Activated CD4-positive, alpha-beta T cell treated with anti-CD3 and anti-CD28 coated beads, Interleukin-2, amount 10 ng/mL, durations not matched to agents 24 days and 14 days (primary cell): ENCODE results near the gene LRRC3B. TPM values are rescaled to one million over a fixed set of nuclear protein-coding genes. Genes with fewer than 3 reads are reported as not detected.

Experiments used
- DNase-seq: peaks from one replicate; pipeline ENCODE4 v3.0.0; 2022
- H3K27ac Mint-ChIP-seq: one replicate; pipeline ENCODE4 v1.8.0; 2022; ENCODE audit warnings: mild to moderate bottlenecking, mixed read lengths
- H3K27me3 Mint-ChIP-seq: one replicate; pipeline ENCODE4 v1.8.0; 2022; ENCODE audit warnings: mixed read lengths
- H3K36me3 Mint-ChIP-seq: one replicate; pipeline ENCODE4 v1.8.0; 2022; ENCODE audit warnings: low read depth, mild to moderate bottlenecking, mixed read lengths
- H3K4me1 Mint-ChIP-seq: one replicate; pipeline ENCODE4 v1.8.0; 2021; ENCODE audit warnings: mixed read lengths
- H3K4me3 Mint-ChIP-seq: one replicate; pipeline ENCODE4 v1.8.0; 2022; ENCODE audit warnings: mild to moderate bottlenecking, moderate library complexity, mixed read lengths
- H3K9me3 Mint-ChIP-seq: one replicate; pipeline ENCODE4 v1.8.0; 2021; ENCODE audit warnings: mixed read lengths
- intact Hi-C: fragments of 100-400 bp; cut with micrococcal nuclease; formaldehyde crosslinking; loops from one replicate; pipeline ENCODE4 v1.15.1; 2023
- total RNA-seq: library from RNA; stranded (reverse); gene quantifications from 2 replicates; pipeline ENCODE4 v1.2.3, GENCODE V29; 2022

Gene LRRC3B
- total RNA-seq, 1 donor from 2014 or later, result not detected

DNA sequence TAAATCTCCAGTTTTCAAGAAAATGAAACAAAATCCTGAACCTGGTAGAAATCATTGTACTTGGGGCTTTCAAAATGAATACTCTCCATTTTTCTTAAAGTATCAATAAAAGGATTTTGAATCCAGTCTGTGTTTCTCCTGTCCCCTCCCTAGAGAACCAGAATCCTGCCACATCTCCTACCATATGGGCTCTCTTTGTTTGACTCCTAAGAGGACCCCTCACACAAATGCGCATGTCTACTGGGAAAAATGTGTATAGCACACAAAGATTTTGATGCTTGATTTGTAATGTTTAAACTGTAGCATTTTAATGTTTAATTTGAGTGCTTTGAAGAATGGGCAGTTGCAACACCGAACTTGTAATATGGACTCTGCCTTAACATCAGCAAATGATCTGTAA is 25.9 kb downstream of the LRRC3B start:
- Mint-ChIP-seq H3K36me3 (no peaks in the 10 kb centered on the region), H3K9me3 (no peaks in the 10 kb centered on the region), H3K4me1 (no peaks in the 10 kb centered on the region), H3K27ac (no peak overlapping the region), H3K27me3 (no peaks in the 10 kb centered on the region), H3K4me3 (no peak overlapping the region)
- DNase-seq, result no peak
- intact Hi-C loops, result no loop called here

DNA sequence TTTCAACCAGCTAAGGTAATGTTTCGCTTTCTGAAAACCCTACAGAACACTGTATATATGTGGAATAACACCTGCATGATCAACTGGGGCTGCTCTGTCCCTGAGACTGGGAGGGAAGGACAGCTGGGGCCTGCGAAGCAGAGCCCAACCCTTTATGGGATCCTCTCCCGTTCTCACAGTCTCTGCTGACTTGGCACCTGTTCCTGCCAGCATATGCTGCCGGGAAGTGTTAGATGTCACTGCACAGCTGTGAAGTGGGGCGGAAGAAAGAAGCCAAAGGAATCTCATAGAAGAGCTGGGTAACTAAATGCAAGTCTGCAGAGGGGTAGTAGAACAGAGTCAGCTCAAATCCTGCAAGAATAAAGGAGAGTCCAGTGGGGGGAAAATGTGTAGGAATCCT is 29.6 kb downstream of the LRRC3B start:
- intact Hi-C loops, result no loop called here
- H3K27me3 Mint-ChIP-seq, result no peaks in the 10 kb centered on the region
- no peaks in the 10 kb centered on the region for H3K4me1 Mint-ChIP-seq
- H3K9me3 Mint-ChIP-seq, result no peaks in the 10 kb centered on the region
- no peak overlapping the region for H3K4me3 Mint-ChIP-seq
- DNase-seq, result no peak
- H3K36me3 Mint-ChIP-seq, result no peaks in the 10 kb centered on the region
- H3K27ac Mint-ChIP-seq, result no peak overlapping the region

DNA sequence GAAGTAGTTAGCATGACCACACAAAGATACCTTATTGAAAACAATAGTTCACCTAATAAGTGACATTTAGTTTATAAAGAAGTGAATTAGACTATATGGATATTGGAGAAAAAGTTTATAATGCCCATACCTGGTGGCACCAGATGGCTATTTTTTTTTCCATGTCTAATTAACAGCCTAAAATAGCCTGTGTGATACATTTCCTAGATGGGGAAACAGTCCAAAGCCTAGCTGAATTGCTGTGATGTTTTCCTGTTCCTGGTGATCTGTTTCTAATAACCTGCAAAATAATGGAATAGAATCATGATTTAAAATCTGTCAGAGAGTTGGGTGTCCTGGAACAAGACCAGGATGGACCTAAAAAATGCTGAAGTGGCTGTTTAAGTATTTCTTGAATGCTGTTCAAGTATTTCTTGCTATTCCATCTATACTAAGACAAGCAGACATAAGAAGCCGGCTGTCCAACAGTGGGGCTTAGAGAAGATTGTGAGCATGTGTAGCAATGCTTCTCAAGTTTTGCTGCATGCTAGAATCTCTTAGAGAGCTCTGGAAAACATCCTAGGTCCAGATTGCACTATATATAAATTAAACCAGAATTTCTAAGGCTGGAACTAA is 31.3 kb downstream of the LRRC3B start:
- Mint-ChIP-seq H3K27ac (no peak overlapping the region), H3K36me3 (no peaks in the 10 kb centered on the region), H3K4me3 (no peak overlapping the region), H3K9me3 (no peaks in the 10 kb centered on the region), H3K27me3 (no peaks in the 10 kb centered on the region), H3K4me1 (no peaks in the 10 kb centered on the region)
- intact Hi-C loops, result no loop called here
- no peak for DNase-seq

DNA sequence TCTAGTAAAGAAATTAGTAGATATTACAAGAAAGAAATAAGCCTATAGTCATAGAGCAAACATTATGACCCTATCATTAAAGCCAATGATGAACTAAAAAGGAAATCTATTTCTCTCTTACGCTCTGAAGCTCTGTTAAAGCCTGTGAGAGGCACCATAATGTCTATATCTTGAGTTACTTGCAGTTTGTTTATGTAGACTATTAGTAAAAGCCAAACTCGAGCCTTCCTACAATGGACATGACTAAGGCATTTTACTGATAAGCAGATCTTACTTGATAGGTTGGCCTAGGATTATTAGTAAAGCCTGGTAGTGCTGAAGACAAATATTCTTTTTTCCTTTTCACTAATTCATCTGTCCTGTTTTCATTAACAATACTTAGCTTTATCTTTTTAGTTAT is 32.7 kb downstream of the LRRC3B start:
- H3K4me1 Mint-ChIP-seq, result no peaks in the 10 kb centered on the region
- intact Hi-C loops, result no loop called here
- no peak overlapping the region for H3K4me3 Mint-ChIP-seq
- no peaks in the 10 kb centered on the region for H3K36me3 Mint-ChIP-seq
- no peak overlapping the region for H3K27ac Mint-ChIP-seq
- DNase-seq, result no peak
- no peaks in the 10 kb centered on the region for H3K27me3 Mint-ChIP-seq
- H3K9me3 Mint-ChIP-seq, result no peaks in the 10 kb centered on the region

DNA sequence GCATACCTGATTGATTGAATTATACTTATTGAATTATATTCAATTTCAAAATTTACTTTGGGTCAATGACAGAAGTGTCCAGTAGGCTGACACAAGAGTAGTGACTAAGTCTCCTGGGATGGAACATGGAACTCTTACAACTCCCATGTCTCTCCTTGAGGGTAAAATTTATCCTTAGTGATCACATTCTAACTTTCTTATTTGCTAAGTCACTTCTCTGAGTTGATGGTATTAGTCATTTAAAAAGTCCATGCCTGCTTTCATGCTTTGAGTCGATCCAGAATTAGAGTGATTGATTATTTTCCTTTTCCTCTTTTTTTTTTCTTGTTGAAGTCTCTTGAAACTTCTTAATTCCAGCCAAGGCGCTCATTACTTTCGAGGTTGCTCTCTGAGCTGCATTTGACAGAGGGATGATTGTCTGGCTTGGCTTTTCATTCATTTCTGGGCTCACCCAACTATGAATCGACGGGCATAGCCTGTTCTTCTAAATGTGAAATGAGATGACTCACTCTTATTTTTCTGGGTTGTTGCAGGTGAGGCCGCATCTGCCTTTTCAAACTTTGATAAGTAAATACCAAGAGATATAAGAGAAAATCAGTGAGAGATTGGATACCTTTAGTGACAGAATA is 34.9 kb downstream of the LRRC3B start:
- intact Hi-C loops, result no loop called here
- Mint-ChIP-seq H3K27me3 (no peaks in the 10 kb centered on the region), H3K36me3 (no peaks in the 10 kb centered on the region), H3K4me1 (no peaks in the 10 kb centered on the region), H3K27ac (no peak overlapping the region), H3K9me3 (no peaks in the 10 kb centered on the region), H3K4me3 (no peak overlapping the region)
- no peak for DNase-seq

DNA sequence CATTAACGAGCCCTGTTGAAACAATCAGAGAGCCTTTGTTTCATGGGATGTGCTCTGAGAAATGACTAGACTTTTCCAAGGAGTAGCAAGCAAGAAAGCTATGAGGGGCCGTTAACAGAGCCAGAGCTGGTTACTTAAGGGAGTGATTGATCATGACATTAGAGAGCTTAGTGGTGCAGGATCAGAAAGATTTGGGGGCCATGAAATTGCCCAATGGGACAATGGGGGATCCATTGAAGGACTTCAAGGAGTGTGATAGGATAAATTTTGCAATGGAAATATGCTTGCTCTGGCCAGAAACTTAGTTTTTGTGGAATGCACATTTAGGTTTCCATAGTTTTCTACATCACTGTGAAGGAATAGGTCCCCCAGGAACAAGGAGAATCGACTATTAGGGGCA is 45.6 kb downstream of the LRRC3B start:
- no peaks in the 10 kb centered on the region for H3K27me3 Mint-ChIP-seq
- intact Hi-C loops, result no loop called here
- H3K4me1 Mint-ChIP-seq, result no peaks in the 10 kb centered on the region
- DNase-seq, result no peak
- no peaks in the 10 kb centered on the region for H3K36me3 Mint-ChIP-seq
- no peak overlapping the region for H3K4me3 Mint-ChIP-seq
- no peaks in the 10 kb centered on the region for H3K9me3 Mint-ChIP-seq
- no peak overlapping the region for H3K27ac Mint-ChIP-seq

DNA sequence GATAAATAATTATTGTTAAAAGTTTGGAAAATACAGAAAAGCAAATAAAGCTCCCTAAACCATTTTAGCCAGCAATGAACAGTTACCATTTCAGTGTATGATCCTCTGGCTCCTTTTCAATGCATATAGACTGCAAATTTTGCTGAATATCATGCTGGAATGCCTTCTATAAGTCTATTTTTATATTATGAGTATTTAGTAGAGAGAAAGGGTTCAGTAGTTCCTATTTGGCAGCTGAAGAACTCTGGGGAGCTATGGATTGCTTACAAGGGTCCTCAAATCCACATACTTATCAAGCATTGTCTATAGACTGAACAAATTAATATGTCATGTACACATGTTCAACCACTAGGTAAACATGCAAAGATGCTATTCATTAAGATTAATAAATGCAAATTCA is 46.1 kb downstream of the LRRC3B start:
- DNase-seq, result no peak
- H3K27me3 Mint-ChIP-seq, result no peaks in the 10 kb centered on the region
- H3K36me3 Mint-ChIP-seq, result no peaks in the 10 kb centered on the region
- no peak overlapping the region for H3K27ac Mint-ChIP-seq
- no peaks in the 10 kb centered on the region for H3K9me3 Mint-ChIP-seq
- intact Hi-C loops, result no loop called here
- H3K4me3 Mint-ChIP-seq, result no peak overlapping the region
- H3K4me1 Mint-ChIP-seq, result no peaks in the 10 kb centered on the region

DNA sequence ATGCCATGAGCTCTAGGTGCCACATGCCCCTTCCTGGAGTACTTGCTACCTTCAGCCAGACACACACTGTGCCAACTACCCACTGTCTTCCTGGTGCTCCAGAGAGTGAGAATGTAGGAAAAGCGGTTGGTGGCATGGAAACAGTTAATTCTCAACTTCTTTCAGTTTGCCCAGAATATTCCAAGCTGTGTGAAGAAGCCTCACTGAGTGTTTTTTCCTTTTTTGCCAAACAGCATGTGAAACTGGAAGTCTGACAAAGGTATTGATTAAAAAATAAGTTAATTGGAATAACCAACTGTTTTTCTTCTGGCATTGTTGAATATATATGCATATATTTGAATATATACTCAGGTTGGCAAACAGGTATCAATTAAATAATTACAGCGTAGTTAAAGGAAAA is 52.8 kb downstream of the LRRC3B start:
- Mint-ChIP-seq H3K4me1 (no peaks in the 10 kb centered on the region), H3K36me3 (no peaks in the 10 kb centered on the region), H3K4me3 (no peak overlapping the region), H3K27ac (no peak overlapping the region), H3K9me3 (peaks cover 4% of the 10 kb centered on the region), H3K27me3 (no peaks in the 10 kb centered on the region)
- no peak for DNase-seq
- intact Hi-C loops, result no loop called here

DNA sequence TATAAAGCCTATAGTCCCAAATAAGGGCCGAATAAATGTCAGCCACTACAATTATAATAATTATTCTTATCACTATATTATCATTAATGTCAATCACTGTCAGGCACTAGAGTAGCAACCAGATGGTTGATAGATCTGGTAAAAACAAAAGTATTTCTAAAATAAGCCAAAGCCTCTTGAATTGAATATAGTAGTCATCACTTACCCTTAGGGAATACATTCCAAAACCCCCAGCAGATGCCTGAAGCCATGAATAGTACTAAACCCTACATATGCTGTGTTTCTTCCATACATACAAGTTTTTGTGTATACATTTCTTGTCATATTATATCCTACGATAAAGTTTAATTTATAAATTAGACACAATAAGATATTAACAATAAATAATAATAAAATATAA is 59.1 kb downstream of the LRRC3B start:
- DNase-seq, result no peak
- no peaks in the 10 kb centered on the region for H3K4me1 Mint-ChIP-seq
- H3K4me3 Mint-ChIP-seq, result no peak overlapping the region
- intact Hi-C loops, result no loop called here
- no peak overlapping the region for H3K27ac Mint-ChIP-seq
- H3K27me3 Mint-ChIP-seq, result no peaks in the 10 kb centered on the region
- H3K36me3 Mint-ChIP-seq, result no peaks in the 10 kb centered on the region
- H3K9me3 Mint-ChIP-seq, result no peaks in the 10 kb centered on the region

DNA sequence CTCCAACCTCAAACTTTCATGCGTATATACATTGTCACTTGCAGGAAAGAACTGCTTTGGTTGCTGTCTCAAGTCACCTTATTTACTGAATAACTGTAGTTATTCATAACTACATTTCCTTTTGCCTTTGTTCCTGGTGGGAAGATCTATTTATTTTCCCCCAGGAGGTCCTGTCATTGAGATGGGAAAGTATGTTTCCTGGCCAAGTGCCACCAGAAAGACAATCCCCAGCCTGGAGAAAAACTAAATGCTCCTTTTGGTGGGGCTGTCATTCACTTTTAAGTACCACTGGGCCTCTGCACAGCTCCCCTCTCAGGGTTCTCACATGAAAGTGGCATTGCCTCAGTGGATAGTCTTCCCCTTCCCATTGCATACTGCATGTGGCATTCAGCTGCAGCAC is 59.8 kb downstream of the LRRC3B start:
- H3K27me3 Mint-ChIP-seq, result no peaks in the 10 kb centered on the region
- no peaks in the 10 kb centered on the region for H3K4me1 Mint-ChIP-seq
- no peaks in the 10 kb centered on the region for H3K36me3 Mint-ChIP-seq
- no peaks in the 10 kb centered on the region for H3K9me3 Mint-ChIP-seq
- H3K27ac Mint-ChIP-seq, result no peak overlapping the region
- no peak overlapping the region for H3K4me3 Mint-ChIP-seq
- intact Hi-C loops, result no loop called here
- DNase-seq, result no peak

DNA sequence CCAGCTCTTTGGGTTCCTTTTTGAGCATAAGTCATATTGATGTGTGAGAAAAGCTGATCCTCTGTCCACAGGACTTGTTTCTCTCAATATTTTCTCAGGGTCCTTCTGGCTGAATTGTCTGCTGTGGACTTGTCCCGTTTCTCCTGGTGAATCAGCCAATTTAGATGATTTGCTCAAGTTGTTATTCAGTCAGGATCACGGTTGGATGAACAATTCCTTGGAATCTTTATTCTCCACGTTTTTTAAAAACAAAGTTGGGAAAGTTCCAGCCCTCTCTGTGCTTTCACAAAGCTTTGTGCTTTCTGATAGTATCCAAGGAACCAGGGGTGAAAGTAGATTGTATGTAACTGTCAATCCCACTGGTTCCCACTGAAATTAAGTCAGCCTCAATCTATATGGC is 61.3 kb downstream of the LRRC3B start:
- no peak for DNase-seq
- Mint-ChIP-seq H3K4me1 (no peaks in the 10 kb centered on the region), H3K27ac (no peak overlapping the region), H3K36me3 (no peaks in the 10 kb centered on the region), H3K9me3 (no peaks in the 10 kb centered on the region), H3K4me3 (no peak overlapping the region), H3K27me3 (no peaks in the 10 kb centered on the region)
- intact Hi-C loops, result no loop called here

DNA sequence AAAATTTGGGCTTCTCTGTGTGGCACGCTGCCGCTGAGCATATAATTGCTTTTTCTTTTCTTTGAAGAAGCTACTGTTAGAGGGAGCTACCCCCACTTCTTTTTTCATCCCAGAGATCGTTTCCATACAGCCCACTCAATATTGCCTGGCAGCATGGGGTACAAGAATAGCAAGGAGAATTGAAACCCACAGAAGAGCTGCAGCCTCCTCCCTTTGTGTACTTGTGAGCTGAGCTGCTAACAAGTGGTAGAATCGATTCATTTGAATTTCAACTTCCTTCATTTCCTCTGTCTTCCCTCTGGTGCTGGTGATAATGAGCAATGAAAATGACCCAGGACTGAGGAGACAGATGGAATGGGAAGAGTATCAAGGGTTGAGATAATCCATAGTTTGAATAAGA is 64.9 kb downstream of the LRRC3B start:
- no peak overlapping the region for H3K4me3 Mint-ChIP-seq
- H3K4me1 Mint-ChIP-seq, result no peaks in the 10 kb centered on the region
- no peak for DNase-seq
- peaks cover 10% of the 10 kb centered on the region for H3K9me3 Mint-ChIP-seq
- no peaks in the 10 kb centered on the region for H3K36me3 Mint-ChIP-seq
- H3K27me3 Mint-ChIP-seq, result no peaks in the 10 kb centered on the region
- no peak overlapping the region for H3K27ac Mint-ChIP-seq
- intact Hi-C loops, result no loop called here

DNA sequence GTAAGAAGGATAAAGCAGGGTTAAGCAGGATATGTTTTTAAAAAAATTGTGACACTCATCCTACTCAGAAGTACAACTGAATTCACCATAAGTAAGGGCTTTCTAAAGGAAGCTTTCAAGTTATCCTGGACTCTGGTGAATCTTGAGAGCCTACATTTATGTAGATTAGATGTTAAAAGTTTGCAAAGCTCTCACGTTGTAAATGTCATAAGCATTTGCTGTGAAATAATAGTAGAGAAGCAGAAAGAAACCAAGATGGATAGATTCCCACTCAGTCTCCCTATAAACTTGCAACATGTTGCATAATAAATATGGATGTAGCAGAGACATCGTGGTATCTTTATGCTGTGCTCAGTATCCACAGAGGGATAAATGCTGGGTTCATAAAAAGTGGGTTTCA is 77.0 kb downstream of the LRRC3B start:
- intact Hi-C loops, result no loop called here
- H3K27ac Mint-ChIP-seq, result no peak overlapping the region
- no peaks in the 10 kb centered on the region for H3K9me3 Mint-ChIP-seq
- H3K27me3 Mint-ChIP-seq, result no peaks in the 10 kb centered on the region
- H3K4me1 Mint-ChIP-seq, result no peaks in the 10 kb centered on the region
- no peak for DNase-seq
- no peak overlapping the region for H3K4me3 Mint-ChIP-seq
- H3K36me3 Mint-ChIP-seq, result no peaks in the 10 kb centered on the region

DNA sequence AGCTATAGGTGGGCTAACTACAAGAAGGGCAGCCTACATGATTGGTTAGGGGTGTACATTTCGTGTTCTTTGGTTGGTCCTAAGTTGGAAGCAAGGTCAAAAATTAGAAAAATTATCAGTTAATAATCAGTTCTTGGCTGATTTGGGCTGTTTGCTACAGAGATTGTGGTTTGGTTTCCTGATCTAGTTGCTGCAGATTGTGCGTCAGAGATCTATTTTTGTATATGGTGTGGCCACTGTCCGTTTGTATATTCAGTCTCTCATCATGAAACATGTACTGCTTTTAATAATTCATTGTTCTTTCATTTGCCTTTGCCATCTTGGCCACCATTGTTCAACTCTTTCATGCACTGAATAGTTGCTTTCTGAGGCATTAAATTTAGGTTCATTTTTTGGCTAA is 80.9 kb downstream of the LRRC3B start:
- Mint-ChIP-seq H3K4me1 (no peaks in the 10 kb centered on the region), H3K4me3 (no peak overlapping the region), H3K27me3 (no peaks in the 10 kb centered on the region), H3K9me3 (no peaks in the 10 kb centered on the region), H3K36me3 (no peaks in the 10 kb centered on the region), H3K27ac (no peak overlapping the region)
- intact Hi-C loops, result loop anchor here (10.0 kb wide), 1 partner anchor 1059 kb away; no protein-coding TSS in a partner anchor
- no peak for DNase-seq

DNA sequence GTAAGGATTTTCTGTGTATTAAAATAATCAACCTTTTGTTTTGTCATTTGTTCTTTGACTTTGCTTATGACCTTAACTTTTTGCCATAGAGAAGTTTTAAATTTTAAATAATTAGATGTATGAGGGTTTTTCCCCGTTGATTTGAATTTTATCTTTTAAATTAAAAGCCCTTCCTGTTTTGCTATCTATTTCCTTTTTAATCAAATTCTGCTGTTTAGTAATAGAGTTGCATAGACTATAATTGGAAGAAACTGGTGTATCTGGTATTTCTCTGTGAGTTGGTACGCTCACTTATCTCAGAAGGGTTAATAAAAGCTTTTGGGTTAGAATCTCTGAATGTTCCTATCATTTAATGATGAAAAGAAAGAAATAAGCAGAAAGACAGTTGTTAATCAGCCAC is 82.2 kb downstream of the LRRC3B start:
- Mint-ChIP-seq H3K4me3 (no peak overlapping the region), H3K27ac (no peak overlapping the region), H3K4me1 (no peaks in the 10 kb centered on the region), H3K36me3 (no peaks in the 10 kb centered on the region), H3K27me3 (no peaks in the 10 kb centered on the region), H3K9me3 (no peaks in the 10 kb centered on the region)
- no peak for DNase-seq
- intact Hi-C loops, result loop anchor here (10.0 kb wide), 1 partner anchor 1060 kb away; no protein-coding TSS in a partner anchor
